Left colon (tissue), 2 donors: ENCODE data around the gene PPIE. TPM values are rescaled to one million over a fixed set of nuclear protein-coding genes. Genes with fewer than 3 reads are reported as not detected.

Source experiments
- ATAC-seq: fragments of 200-7000 bp; cut with Tn5 transposase; one replicate; pipeline ENCODE4 v1.9.1; 2020; ENCODE audit warnings: mild to moderate bottlenecking, moderate library complexity
- DNase-seq, 2 donors: peaks; one replicate each; pipeline ENCODE4 v3.0.0-alpha.2; 2020
- intact Hi-C, 2 donors: fragments of 100-400 bp; cut with DNase I in 1 of 2; cut with micrococcal nuclease in 1 of 2; formaldehyde crosslinking; loops; one replicate each; pipeline versions ENCODE4 v1.11.2 to v1.14.0; 2022; cut with DNase I, micrococcal nuclease
- total RNA-seq, 2 donors: library from RNA; stranded (reverse); fragmentation: NEBNext Ultra II Directional; extraction: Animal tissue kit (Norgen Biotek cat#: 25700); gene quantifications; one replicate each; pipeline ENCODE4 v1.2.1, GENCODE V29; 2021
- donor health status: DM: no; HTN: no; CAD: no.
- donor health status: DM: yes; HTN: yes; CAD: no.

PPIE gene
- total RNA-seq, 2 donors from 2014 or later = 33.5 to 38.4 TPM

DNA sequence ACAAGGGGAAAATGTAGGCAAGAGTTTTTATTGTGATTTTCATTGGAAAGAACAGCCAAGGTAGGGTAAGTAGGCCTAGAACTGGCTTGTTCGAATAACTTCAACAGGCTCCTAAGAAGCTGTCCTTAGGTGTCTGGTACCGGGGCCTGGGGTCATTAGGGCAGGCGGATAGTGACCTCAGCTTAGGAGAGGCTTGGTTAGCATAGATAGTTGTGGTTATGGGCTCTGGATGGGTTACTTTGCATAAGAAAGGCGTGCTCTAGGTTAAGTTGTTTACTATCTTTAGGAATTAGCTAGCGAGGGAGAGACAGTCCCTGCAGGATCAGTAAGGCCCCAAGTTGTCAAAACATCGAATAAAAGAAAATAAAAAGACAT lies 26.7 kb upstream of the PPIE start:
- no peak for ATAC-seq
- DNase-seq = no peak
- intact Hi-C loops = no loop called here

- intact Hi-C loops = no loop called here
- no peak for ATAC-seq
- no peak for DNase-seq
These were observed 25.1 kb upstream of the PPIE start for GRCh38 chr1:39713557-39713956.

- ATAC-seq (no peak), DNase-seq (no peak)
- intact Hi-C loops = loop anchor here in 1 of 2 donors (5.0 kb wide), 1 partner anchor 111 kb away; no protein-coding TSS in a partner anchor
These were observed 20.9 kb upstream of the PPIE start for GRCh38 chr1:39717809-39718208.

DNA sequence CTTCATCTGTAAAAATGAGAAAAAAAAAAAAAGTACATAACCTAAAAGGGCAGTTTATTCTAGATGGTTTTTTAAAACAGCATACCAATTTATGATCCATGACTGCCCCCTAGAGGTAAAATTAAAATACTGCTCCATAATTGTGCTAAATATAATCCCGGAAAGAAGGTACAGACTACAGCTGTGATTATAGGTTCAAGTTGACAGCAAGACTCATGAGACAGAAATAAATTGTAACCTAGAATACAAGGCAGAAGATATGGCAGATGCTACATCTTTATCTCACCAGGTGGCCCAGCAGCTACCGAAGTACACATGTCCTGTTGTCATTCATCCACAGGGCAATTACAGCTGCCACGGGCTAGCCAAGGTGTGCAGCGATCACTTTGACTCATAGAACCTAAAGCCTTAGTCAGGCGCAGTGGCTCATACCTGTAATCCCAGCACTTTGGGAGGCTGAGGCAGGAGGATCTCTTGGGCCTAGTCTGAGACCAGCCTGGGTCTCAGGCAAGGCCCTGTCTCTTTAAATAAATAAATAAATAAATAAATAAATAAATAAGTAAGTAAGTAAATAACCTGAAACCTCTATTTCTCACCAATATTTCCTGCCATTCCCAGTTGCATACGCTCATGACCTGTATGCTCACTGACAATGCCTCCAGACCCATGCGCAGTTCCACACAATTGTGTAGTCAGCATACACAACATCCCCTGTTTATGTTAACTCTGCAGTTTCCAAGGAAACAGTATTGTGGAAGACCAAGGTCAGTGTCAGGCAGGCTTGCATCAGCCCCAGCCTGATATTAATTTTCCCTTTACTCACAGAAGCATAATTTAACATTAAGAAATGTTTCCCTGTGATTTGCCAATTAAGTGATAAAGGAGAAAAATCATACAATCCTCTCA lies 18.3 kb upstream of the PPIE start:
- intact Hi-C loops = no loop called here
- no peak for DNase-seq

GRCh38 chr1:39721664-39722063 lies 17.0 kb upstream of the PPIE start:
- DNase-seq (no peak), ATAC-seq (no peak)
- intact Hi-C loops = no loop called here

More for the DNA sequence above, 18.3 kb upstream of the PPIE start:
- peak; percentile 72 for ATAC-seq

- intact Hi-C loops = no loop called here
- ATAC-seq (no peak), DNase-seq (no peak)
These were observed 16.2 kb upstream of the PPIE start for GRCh38 chr1:39722495-39722894.

- ATAC-seq = no peak
- intact Hi-C loops = no loop called here
- DNase-seq = no peak
These were observed 12.1 kb upstream of the PPIE start for GRCh38 chr1:39726600-39726999.

DNA sequence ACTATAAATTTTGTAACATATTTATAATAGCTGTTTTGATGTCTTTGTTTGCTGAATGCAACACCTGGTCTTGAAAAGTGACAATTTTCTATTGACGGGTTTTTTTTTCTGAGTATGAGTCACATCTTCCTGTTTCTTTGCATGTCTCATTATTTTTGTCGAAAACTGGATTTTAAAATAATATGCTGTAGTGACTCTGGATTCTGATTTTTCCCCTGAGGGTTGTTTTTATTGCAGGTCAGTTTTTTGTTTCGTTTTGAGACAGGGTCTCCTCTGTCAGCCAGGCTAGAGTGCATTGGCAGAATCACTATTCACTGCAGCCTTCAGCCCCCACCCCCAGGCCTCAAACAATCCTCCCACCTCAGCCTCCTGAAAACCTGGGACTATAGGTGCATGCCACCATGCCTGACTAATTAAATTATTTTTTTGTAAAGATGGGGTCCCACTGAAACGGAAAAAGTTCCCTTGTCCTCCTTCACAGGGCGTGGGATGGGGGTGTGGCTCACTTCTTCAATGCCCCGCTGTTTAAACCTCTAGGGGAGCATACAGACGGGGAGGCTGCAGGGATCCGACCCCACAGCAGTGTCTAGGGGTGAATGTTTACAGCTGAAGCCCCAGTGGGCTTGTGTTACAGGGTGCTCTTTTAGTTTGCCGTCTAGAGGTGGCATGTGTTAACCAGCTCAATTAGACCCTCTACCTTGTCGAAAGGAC lies 11.3 kb upstream of the PPIE start:
- ATAC-seq (no peak), DNase-seq (no peak)
- intact Hi-C loops = no loop called here

DNA sequence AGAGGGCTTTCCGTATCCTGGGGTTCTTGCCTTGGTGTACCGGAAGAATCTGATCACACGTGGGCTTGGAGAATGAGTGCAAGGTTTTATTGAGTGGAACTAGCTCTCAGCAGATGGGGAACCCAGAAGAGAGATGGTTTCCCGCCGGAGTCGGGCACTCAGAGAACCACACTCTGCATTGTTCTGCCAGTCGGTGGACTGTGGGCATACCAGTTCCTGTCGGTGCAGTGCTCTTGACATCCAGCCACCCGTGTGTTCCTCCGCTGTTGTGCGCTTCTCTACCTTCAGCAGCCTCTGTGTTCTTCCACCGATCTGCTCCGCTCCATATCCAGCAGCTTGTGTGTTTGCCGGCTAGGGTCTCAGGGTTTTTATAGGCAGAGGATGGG lies 10.8 kb upstream of the PPIE start:
- ATAC-seq = no peak
- DNase-seq = no peak
- intact Hi-C loops = no loop called here

- intact Hi-C loops = no loop called here
- no peak for ATAC-seq
- DNase-seq = no peak
These were observed 9.7 kb upstream of the PPIE start for GRCh38 chr1:39729030-39729429.

- intact Hi-C loops = no loop called here
- DNase-seq = no peak
- ATAC-seq = no peak
These were observed 8.8 kb upstream of the PPIE start for GRCh38 chr1:39729842-39730241.

DNA sequence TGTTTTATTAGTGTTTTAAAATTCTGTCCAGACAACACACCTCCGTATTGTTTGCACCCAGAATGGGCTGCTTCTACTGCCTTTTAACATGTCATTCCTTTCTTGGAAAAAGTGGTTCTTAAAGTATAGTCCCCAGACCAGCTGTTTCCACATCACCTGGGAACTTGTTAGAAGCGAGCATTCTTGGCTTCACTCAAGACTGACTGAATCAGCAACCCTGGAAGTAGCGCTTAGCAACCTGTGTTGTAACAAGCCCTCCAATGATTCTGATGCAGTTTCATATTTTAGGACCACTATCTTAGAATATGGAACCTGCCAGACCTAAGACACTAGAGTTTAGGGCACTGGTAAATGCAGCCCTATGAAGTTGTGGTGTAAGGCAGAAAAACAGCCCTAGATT lies 6.0 kb upstream of the PPIE start:
- DNase-seq (no peak), ATAC-seq (no peak)
- intact Hi-C loops = no loop called here

- ATAC-seq (no peak), DNase-seq (no peak)
- intact Hi-C loops = no loop called here
These were observed 5.5 kb upstream of the PPIE start for GRCh38 chr1:39733161-39733560.

DNA sequence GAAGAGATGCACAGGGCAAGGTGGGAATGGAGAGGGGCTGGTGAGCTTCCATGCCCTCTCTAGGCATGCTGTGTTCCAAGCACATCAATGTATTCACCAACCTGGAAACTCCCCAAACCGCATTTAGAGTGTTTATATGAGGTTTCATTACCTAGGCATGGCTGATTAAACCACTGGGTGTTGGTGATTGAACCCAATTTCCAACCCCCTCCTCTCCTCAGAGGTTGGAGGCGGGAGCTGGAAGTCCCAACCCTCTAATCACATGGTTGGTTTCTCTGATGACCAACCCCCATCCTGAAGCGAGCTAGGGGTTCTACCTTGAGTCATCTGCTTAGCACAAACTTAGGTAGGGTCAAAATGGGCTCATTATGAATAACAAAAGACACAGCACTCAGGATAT lies 3.0 kb upstream of the PPIE start:
- ATAC-seq (no peak), DNase-seq (no peak)
- intact Hi-C loops = no loop called here

GRCh38 chr1:39737546-39738169 lies 1.0 kb upstream of the PPIE start:
- DNase-seq = no peak
- no peak for ATAC-seq
- intact Hi-C loops = no loop called here

GRCh38 chr1:39745016-39745670 lies 6.5 kb downstream of the PPIE start:
- ATAC-seq = no peak
- intact Hi-C loops = no loop called here
- DNase-seq = no peak

GRCh38 chr1:39751595-39751994 lies 12.9 kb downstream of the PPIE start:
- ATAC-seq (no peak), DNase-seq (no peak)
- intact Hi-C loops = no loop called here

- ATAC-seq (no peak), DNase-seq (no peak)
- intact Hi-C loops = no loop called here
These were observed 14.0 kb downstream of the PPIE start for GRCh38 chr1:39752703-39753102.
